HG03103 (cell line): Measurements from ENCODE around the gene CRACR2B.

Source experiments
- ATAC-seq: cut with Tn5 transposase; IDR thresholded peaks from one replicate; pipeline ENCODE4 v1.9.1; 2021; ENCODE audit warnings: low read depth; ENCODE audit not compliant: unreplicated experiment

The CRACR2B gene

DNA sequence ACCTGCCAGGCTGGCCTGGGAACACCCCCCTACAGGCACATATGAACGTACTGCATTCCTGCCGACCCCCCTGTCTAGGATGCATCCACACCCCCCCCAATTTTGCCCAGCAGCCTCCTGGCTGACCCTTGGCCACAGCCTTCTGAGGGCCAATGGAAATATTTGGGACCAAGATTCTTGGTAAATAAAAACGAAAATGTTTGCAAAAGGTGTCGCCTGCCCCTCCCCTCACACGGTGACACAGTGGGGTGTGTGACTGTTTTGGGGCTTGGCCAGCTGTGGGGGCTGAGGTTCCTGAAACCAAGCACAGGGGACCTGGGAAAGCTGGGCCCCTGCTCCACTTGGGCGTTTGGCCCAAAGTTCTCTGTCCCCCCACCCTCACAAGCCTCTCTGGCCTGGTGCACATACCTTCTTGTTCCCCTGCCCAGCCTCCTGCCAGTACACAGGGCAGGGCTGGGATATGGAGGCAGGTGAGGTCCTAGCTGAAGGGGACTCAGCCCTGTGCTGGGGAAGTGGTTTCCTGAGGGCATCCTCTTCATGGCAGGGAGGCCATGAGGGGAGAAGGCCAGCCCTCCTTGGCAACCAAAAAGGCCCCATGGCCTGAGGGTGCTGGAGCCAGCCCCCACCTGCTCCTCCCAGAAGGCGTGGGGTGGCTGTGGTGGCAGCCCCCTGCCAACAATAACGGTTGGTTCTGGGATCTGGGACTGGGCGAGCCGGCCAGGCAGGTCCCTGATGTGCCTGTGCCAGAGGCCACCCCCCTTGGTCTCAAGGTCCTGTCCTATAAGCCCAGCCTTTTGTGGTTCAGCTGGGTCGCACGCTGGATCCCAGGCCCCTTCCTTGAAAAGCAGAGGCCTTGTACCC lies 2.1 kb upstream of the CRACR2B start:
- no peak for ATAC-seq

DNA sequence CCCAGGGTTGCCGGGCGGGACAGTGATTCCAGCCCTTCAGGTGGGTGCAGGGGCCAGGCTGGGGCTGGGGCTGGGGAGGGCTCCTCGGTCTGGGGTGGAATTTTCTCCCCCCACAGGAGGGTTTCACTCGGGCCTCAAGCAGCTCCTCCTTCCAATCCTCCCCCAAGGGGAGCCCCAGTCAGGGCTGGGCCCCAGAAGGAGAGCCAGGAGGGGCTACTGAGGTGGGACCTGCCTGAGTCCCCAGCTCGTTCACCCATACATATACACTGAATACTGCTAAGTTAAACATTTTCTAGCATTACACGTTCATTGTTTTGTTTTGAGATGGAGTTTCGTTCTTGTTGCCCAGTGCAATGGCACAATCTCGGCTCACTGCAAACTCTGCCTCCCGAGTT lies 1.5 kb upstream of the CRACR2B start:
- no peak for ATAC-seq

DNA sequence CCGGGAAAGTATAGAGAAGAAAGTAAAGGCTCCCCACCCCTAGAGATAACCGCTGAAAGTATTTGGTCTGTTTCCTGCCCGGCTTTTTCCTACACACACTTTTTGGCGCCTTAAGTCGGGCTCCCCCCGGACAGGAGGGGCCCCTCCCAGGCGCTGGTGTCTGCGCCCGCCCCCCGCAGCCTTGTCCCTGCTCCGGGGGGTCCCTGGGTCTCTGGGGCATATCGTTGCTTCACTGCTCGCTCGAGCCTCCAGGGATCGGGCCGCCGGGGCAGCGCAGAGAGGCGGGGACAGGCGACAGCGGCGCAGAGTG lies 928 bp upstream of the CRACR2B start:
- no peak for ATAC-seq

DNA sequence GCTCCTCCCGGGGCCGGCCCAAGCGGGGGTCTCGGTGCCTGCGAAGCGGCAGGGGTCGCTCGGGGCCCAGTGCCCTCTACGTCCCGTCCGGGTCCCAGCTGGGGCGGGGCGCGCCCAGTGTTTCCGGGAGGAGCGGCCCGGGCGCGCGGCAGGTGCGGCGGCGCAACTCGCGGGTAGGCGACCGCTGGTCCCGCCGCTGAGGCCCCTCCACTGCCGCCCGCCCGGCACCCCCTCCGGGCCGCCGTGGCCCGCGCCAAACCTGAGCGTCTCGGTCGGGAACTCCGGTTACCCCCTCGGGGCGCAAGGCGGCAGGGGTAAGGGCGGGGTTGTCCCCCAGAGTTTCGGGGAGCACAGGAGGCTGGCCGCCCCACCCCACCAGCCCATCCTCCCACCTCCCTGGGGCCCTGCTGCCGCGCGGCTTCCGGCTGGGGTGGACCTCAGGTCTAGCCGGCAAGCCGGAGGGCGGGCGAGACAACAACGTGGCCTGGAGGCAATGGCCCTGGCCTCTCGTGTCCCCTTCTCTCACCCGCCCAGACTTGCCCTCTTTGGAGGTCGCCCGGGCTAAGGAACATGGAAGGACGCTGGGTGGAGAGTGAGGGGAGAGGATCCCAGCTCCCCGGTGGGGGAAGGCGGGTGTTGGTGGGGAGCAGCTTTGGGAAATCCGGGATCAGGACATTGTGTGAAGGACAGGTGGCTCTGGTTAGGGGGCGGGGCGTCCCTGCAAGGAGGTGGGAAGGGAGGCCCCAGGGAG lies 398 bp upstream of the CRACR2B start:
- ATAC-seq: no peak

DNA sequence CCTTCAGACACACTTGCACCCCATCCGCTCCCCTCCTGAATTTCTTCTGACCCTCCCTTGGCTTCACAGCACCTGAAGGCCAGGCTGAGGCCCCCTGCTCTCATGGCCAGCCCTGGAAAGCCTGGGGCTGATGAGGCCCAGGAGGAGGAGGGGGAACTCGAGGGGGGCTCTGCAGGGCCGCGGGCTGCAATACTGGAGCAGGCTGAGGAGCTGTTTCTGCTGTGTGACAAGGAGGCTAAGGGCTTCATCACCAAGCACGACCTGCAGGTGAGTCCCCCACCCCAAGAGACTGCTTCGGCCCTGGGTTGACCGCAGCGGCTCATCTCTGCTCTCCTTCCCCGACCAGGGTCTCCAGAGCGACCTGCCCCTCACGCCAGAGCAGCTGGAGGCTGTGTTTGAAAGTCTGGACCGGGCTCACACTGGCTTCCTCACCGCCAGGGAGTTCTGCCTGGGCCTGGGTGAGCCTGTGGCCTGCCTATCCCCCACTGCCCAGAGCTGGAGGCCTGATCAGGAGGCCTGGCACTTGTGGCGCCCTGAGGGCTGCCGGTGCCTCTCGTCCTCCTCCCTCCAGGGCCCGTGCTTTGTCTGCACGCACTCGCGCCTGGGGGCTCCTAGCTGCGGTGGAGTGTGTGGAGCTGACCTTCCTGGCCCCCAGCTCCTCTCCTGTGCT lies 922 bp downstream of the CRACR2B start:
- no peak for ATAC-seq

DNA sequence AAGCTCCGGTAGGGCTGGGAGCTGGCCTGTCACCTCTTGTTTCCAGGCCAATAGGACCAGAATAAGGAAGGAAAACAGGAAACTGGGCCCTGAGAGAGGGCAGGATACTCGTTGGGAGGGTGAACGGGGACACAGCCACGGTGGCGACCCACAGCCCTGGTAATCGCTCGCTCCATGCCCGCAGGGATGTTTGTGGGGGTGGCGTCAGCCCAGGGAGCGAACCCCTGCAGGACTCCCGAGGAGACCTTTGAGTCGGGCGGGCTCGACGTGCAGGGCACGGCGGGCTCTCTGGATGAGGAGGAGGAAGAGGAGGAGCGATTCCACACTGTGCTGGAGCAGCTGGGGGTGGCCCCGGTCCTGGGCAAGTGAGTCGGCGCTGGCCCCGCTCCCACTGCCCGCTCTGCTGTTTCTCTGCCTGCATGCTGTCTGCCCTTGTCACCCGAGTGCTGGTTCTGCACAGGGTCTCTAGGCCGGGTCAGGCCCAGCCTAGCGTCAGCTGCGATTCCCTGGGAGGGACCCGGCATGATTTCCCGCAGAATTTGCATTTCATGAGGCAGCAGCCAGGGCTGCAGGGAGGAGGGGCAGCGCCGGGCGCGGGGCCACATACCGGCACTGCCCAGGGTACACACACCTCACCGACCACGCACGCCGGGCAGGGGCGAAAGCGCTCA lies 1.6 kb downstream of the CRACR2B start:
- ATAC-seq: no peak

DNA sequence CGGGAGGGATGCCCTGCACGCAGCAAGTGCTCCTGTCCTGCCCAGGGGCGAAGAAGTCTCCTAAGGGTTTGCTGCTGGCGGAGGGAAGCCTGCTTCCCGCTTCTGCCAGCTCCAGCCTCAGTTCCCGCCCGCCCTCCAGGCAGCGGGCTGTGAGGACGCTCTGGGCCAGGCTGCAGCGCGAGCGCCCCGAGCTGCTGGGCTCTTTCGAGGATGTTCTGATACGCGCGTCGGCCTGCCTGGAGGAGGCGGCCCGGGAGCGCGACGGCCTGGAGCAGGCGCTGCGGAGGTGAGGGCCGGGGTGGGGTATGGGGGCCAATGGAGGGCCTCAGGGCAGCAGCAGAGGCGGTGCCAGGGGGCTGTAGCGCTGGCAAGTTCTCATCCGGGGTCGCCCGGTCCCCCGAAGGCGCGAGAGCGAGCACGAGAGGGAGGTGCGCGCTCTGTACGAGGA lies 2.2 kb downstream of the CRACR2B start:
- ATAC-seq: no peak

DNA sequence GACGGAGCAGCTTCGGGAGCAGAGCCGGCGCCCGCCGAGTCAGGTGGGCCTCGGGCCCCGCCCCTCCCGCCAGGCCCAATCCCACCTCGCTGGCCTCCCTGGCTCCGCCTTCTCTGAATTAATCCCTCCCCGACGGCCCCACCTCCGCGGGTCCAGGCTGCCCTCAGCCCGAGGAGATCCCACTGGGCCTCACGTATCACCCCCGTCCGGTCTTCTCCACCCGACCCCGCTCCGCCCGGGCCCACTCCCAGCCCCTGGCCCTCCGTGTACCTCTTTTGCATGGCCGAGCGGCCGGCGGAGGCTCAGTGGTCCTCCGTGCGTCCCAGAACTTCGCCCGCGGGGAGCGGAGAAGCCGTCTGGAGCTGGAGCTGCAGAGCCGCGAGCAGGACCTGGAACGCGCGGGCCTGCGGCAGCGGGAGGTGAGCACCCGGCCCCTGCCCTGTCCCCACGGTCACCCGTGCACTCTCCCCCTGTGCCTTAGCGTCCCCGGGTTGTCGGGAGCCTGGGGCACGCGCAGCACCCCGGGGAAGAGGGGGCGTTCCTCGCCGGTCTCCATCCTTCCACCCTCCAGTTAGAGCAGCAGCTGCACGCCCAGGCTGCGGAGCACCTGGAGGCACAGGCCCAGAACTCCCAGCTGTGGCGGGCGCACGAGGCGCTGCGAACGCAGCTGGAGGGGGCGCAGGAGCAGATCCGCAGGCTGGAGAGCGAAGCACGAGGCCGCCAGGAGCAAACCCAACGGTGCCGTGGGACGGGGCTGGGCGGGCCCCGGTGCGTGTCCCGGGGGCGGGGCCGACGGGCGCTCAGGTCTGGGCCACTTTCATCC lies 2.8 kb downstream of the CRACR2B start:
- no peak for ATAC-seq

DNA sequence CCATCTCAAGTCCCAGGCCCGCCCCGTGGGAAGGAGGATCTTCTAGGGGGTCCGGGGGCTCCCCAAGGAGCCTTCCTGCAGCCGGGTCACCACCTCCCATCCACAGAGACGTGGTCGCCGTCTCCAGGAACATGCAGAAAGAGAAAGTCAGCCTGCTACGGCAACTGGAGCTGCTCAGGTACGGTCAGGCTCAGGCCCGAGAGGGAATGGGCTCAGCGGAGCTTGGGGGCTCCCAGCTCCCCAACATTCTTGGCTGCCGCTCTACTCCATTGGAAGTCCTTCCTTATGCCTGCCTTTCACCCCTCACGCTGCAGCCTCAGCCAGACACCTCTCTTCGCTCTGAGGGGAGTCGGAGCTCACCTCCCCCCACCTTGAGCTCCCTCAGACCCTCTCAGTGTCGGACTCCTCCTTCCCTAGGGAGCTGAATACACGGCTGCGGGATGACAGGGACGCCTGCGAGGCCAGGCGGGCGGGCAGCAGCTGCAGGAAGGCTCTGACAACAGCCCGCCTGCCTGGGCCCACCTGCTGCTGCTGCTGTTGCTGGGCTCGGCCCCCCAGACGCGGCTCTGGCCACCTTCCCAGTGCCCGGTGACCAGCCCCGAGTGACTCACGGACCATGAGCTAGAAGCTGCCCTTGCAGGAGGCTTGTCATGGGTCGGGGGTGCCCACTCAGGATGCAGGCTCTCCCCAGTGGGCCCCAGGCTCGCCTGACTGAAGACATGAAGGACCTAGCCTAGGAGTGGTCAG lies 3.6 kb downstream of the CRACR2B start:
- no peak for ATAC-seq

DNA sequence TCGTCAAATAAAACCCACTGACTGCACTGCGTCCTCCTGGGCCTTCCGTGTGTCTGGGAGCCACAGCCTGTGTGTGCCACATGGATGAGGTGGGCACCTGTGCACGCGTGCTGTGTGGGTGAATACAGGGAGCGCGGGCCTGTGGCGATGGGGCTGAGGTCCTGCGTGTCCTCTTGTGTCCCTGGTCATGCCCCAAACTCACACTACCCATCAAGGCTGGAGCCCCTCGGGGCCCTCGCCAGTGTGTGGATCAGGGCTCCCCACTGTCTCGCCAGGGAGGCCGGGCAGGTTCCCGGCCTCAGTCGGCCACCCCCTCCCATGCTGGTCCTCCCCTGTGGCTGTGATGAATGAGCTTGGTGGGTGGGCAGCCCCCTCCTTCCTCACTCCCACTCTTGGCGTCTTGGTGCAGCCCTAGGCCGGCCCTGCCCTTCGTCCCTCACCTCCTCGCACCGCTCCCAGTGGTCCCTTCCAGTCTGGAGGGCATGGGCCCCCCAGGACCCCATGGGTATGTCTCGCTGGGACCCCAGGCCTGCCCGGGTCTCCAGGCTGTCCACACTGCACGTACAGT lies 4.3 kb downstream of the CRACR2B start:
- ATAC-seq: no peak

DNA sequence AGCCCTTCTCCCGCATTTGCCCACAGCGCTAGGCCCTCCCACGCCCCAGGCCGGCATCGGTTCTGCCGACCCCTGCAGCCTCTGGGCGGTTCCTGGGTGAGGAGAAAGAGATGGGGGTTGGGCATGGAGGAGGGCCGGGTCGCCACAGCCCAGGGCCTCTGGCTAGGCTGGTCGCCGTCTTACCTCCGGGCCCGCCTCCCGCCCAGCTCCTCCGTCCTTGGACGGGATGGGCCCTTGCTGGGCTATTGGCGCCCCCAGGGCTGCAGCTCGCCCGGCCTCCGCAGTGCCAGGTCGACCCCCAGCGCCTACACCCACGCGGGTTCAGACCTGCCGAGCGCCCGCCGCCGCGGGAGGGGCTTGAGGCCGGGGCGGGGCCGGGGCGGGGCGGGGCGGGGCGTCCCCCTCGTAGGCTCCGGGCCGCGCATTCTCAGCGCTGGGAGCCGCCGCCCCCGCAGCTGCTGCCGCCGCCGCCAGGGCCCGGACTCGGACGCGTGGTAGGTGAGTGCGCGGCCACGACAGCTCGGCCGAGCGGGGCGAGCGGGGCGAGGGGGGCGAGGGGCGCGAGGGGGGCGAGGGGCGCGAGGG lies 4.9 kb downstream of the CRACR2B start, which contains the start of gene CD151:
TSS of gene CD151 (plus strand) at position 424 of the 585 bp plus-strand sequence. CDS start 3,118 bp downstream, outside the sequence.
- ATAC-seq: peak; percentile 31

DNA sequence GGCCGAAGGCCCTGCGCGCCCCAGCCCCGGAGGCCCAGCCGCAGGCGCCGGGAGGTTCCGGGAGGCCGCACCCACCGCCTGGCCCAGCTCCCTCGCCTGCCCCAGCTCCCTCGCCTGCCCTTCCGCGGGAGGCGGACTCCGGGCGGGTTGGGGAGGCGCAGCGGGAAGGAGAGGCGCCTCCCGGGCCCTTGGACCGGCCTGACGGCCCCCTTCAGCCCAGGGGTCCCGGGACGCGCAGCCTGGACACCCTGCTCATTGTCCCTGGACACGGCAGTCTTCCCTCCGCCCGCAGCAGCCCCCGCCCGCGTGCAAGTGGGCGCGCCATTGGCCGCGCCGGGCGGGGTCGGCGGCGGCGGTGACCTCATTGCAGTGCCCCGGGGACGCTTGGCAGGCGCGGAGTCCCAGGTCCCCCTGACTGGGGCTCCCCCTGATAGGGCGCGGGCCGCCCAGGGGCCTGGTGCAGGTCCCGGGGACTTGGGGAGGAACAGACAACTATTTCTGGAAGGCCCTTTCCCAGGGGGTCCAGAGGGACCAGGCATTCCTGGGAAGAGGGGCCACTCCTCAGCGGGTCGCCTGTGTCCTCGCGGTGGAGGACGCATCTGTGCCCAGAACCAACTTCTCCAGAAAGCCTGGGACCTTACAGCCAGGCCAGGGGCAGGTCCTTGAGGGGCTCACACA lies 5.5 kb downstream of the CRACR2B start:
- ATAC-seq: no peak

DNA sequence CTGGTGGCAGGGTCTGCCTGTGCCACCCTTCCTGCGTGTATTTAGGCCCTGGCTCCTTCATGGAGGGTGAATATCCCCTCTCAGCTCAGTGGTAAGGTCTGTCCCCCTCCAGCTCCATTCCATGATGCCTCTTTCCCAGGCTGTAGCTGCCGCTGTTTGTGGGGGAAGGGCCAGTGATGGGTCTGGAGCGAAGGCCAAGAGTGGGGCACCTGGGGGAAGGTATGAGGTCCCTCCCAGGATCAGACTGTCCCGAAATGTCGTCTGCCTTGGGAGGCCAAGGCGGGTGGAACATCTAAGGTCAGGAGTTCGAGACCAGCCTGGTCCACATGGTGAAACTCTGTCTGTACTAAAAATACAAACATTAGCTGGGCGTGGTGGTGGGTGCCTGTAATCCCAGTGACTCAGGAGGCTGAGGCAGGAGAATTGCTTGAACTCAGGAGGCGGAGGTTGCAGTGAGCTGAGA lies 6.2 kb downstream of the CRACR2B start:
- no peak for ATAC-seq

DNA sequence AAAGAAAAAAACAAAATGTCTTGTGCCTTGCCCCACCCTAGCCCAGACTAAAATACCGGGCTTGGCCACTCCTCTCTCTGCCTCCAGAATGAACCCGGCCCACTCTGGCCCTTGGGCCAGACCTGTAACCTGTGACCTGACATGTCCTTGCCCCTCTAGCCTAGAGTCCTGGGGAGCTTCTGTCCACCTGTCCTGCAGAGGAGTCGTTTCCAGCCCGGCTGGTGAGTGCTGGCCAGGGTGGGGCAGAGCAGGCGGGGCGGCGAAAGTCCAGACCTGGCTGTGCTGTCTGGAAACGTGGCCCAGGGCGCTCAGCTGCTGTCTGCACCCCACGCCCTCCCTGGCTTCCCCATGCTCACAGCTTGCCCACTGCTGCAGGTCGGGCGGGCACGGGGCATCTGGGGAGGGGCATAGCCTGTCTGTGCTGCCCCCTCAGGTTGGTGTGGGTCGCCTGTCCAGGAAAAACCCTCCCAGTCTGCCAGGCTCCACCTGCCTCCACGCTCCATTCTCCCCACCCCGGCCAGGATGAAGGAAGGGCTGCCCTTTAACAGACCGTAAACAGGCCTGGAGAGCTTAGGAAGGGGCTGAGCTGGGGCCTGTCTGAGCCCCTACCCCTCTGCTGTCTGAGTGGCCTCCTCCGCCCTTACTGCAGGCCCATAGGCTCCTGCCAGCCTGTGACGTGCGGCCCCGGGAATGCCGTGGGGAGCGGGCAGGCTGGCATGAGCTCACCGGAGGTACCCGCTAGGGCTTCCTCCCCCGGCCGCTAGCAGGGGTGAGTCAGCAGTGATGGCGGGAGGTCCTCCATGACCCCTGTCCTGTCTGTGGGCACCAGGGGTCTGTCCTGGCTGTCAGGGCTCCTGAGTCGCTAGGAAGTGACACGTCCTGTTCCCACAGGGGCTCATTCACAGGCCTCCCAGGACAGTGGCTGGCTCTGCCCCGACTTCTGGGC lies 6.9 kb downstream of the CRACR2B start:
- ATAC-seq: no peak

DNA sequence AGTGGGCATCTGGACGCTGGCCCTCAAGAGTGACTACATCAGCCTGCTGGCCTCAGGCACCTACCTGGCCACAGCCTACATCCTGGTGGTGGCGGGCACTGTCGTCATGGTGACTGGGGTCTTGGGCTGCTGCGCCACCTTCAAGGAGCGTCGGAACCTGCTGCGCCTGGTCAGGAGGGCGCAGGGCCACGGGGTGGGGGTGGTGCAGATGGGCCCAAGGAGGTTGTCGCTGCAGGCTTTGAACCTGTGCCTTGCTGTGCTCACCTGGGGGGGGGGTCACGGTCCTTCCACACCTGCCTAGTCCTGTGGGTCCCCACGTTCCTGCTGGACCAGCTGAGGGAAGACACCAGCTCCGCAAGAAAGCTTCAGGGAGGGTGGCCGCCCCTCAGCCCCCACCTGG lies 8.6 kb downstream of the CRACR2B start:
- no peak for ATAC-seq

DNA sequence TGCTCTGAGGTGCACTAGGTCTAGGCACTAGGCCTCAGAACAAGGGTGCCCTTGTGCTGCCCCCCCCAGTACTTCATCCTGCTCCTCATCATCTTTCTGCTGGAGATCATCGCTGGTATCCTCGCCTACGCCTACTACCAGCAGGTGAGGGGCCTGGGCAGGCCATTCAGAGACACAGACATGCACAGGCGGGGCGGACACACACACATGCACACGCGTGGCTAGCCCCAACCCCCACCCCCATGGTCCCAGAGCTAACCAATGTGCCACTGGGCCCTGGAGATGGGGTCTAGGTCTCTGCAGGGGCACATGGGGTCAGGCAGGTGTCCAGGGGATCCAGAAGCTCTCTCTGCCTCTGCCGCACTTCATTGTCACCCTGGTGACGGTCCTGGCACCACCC lies 9.0 kb downstream of the CRACR2B start:
- no peak for ATAC-seq
